Sigmoid colon (tissue), 7 donors: ENCODE measurements around the gene PPP3R2. TPM values are rescaled to one million over a fixed set of nuclear protein-coding genes. Genes with fewer than 3 reads are reported as not detected.
"Not testable (repeated sequence)": the region's sequence is repeated elsewhere in the genome, so short reads cannot be mapped to it uniquely, and the experiment has no call there.

Experiments used
- DNase-seq: peaks from one replicate; pipeline ENCODE4 v3.0.0-alpha.2; 2019
- H3K27ac ChIP-seq, 4 donors: fragments of 200-600 bp; sonication (generic); one replicate each; pipeline ENCODE4 v1.5.1; 2016 to 2019; ENCODE audit warnings: mild to moderate bottlenecking in 1 of 4
- H3K27me3 ChIP-seq, 3 donors: fragments of 200-600 bp; sonication (generic); one replicate each; pipeline ENCODE4 v1.5.1; 2019; ENCODE audit warnings: mild to moderate bottlenecking in 1 of 3
- H3K36me3 ChIP-seq, 4 donors: fragments of 200-600 bp; sonication (generic); one replicate each; pipeline ENCODE4 v1.5.1; 2016 to 2019
- H3K4me1 ChIP-seq, 4 donors: fragments of 200-600 bp; sonication (generic); one replicate each; pipeline ENCODE4 v1.5.1; 2017 to 2019
- H3K4me3 ChIP-seq, 4 donors: fragments of 200-600 bp; sonication (generic); one replicate each; pipeline ENCODE4 v1.5.1; 2017 to 2019; ENCODE audit warnings: mild to moderate bottlenecking in 2 of 4, moderate library complexity in 1 of 4
- H3K9me3 ChIP-seq, 4 donors: fragments of 200-600 bp in 3 of 4; sonication (generic) in 3 of 4; one replicate each; pipeline versions ENCODE4 v1.5.1 to v1.6.1; 2013 to 2019
- CTCF ChIP-seq, 4 experiments: fragments of 450-650 bp in 3 of 4; fragments of 200-600 bp in 1 of 4; IDR thresholded peaks; one replicate each; pipeline ENCODE4 v1.5.1; 2016 to 2019; ENCODE audit warnings: antibody characterized with exemption in 4 of 4, mild to moderate bottlenecking in 3 of 4, moderate library complexity in 2 of 4
- EP300 ChIP-seq, 4 donors: sonication (generic); formaldehyde crosslinking; IDR thresholded peaks; one replicate each; pipeline ENCODE4 v1.6.1; 2017; ENCODE audit warnings: antibody characterized with exemption in 4 of 4
- POLR2A ChIP-seq, 2 donors: fragments of 450-650 bp; IDR thresholded peaks; one replicate each; pipeline ENCODE4 v1.6.1; 2016; ENCODE audit warnings: antibody characterized with exemption in 2 of 2, mild to moderate bottlenecking in 2 of 2, moderate library complexity in 2 of 2
- POLR2AphosphoS5 ChIP-seq, 4 donors: sonication (generic); formaldehyde crosslinking; IDR thresholded peaks; one replicate each; pipeline ENCODE4 v1.6.1; 2017; ENCODE audit warnings: antibody characterized with exemption in 4 of 4
- WGBS, 2 donors: extraction: QIAGEN DNeasy Blood & Tissue Kit; methylation state at CpG; one replicate each; pipeline ENCODE4 v1.1.7; 2013; 5-methylcytosine and 5-hydroxymethylcytosine counted together
- intact Hi-C: fragments of 100-400 bp; cut with DNase I; formaldehyde crosslinking; loops from one replicate; pipeline ENCODE4 v1.15.1; 2023
- polyA plus RNA-seq, 3 donors: library from polyadenylated mRNA; stranded (reverse); fragments of 200-250 nt; gene quantifications; one replicate each; pipeline ENCODE4 v1.2.3, GENCODE V29; 2013
- total RNA-seq, 4 donors: library from RNA; depleted of rRNA; stranded (reverse); fragments of >200 nt; gene quantifications; one replicate each; pipeline ENCODE4 v1.1.0, GENCODE V29; 2016
- donor health status: healthy with polysubstance abuse.
- donor health status: Bipolar disorder and iron deficiency.
- donor health status: healthy.

The PPP3R2 gene
- total and polyA plus RNA-seq, 7 donors = 0.01 TPM; not detected in 6

GRCh38 chr9:101564252-101564651 is 30.5 kb downstream of the PPP3R2 start:
- DNase-seq = no peak
- peaks cover 12 to 91% (median 31%) of the 10 kb centered on the region in 4 donors for H3K36me3 ChIP-seq
- no peaks in the 10 kb centered on the region for H3K27me3 ChIP-seq
- H3K27ac ChIP-seq = no peak overlapping the region
- no peaks in the 10 kb centered on the region for H3K4me1 ChIP-seq
- no peaks in the 10 kb centered on the region for H3K9me3 ChIP-seq
- no peak overlapping the region for H3K4me3 ChIP-seq
- intact Hi-C loops = no loop called here
- no peak for TF ChIP-seq CTCF (IDR thresholded peaks at IDR 0.05)

GRCh38 chr9:101562966-101563365 is 31.8 kb downstream of the PPP3R2 start:
- no peak overlapping the region for H3K27ac ChIP-seq
- intact Hi-C loops = no loop called here
- TF ChIP-seq POLR2A (IDR thresholded peaks at IDR 0.05) = no peak
- no peak for TF ChIP-seq CTCF (IDR thresholded peaks at IDR 0.05)
- TF ChIP-seq EP300 (IDR thresholded peaks at IDR 0.05) = no peak
- TF ChIP-seq POLR2AphosphoS5 (IDR thresholded peaks at IDR 0.05) = no peak
- no peak overlapping the region for H3K4me3 ChIP-seq
- H3K9me3 ChIP-seq = no peaks in the 10 kb centered on the region
- no peaks in the 10 kb centered on the region for H3K4me1 ChIP-seq
- H3K36me3 ChIP-seq = peaks cover 16 to 95% (median 39%) of the 10 kb centered on the region in 4 donors
- no peak for DNase-seq
- no peaks in the 10 kb centered on the region for H3K27me3 ChIP-seq
- 94 to 96% methylated on average over 1 of the region's 1 CpG for WGBS, 2 donors

- Histone ChIP-seq H3K4me3 (no peak overlapping the region), H3K27me3 (no peaks in the 10 kb centered on the region), H3K36me3 (peaks cover 20 to 97% (median 43%) of the 10 kb centered on the region in 4 donors), H3K9me3 (no peaks in the 10 kb centered on the region), H3K27ac (no peak overlapping the region), H3K4me1 (no peaks in the 10 kb centered on the region)
- TF ChIP-seq CTCF (IDR thresholded peaks at IDR 0.05) = no peak
- intact Hi-C loops = no loop called here
- no peak for DNase-seq
- WGBS, 2 donors = 94 to 98% methylated on average over 1 of the region's 1 CpG
Measured at GRCh38 chr9:101561740-101562139, 33.0 kb downstream of the PPP3R2 start.

- H3K27ac ChIP-seq, DNase-seq, H3K27me3 ChIP-seq, H3K9me3 ChIP-seq, H3K4me3 ChIP-seq, intact Hi-C loops, H3K4me1 ChIP-seq: not testable (repeated sequence)
- TF ChIP-seq CTCF (IDR thresholded peaks at IDR 0.05) = peak in 1 of 4 experiments; percentile 35
- 86 to 96% methylated on average over 17 of the region's 18 CpGs for WGBS, 2 donors
- peaks cover 34 to 99% (median 60%) of the 10 kb centered on the region in 4 donors for H3K36me3 ChIP-seq
Measured at GRCh38 chr9:101549472-101550098, 45.2 kb downstream of the PPP3R2 start.

GRCh38 chr9:101543098-101543735 is 51.6 kb downstream of the PPP3R2 start:
- no peaks in the 10 kb centered on the region for H3K27me3 ChIP-seq
- 98% methylated on average over 14 of the region's 14 CpGs for WGBS, 2 donors
- H3K9me3 ChIP-seq = no peaks in the 10 kb centered on the region
- peaks cover 0 to 4% (median 2%) of the 10 kb centered on the region in 4 donors for H3K4me1 ChIP-seq
- intact Hi-C loops = no loop called here
- TF ChIP-seq POLR2AphosphoS5 (IDR thresholded peaks at IDR 0.05) (no peak), EP300 (IDR thresholded peaks at IDR 0.05) (no peak), CTCF (IDR thresholded peaks at IDR 0.05) (no peak), POLR2A (IDR thresholded peaks at IDR 0.05) (no peak)
- no peak overlapping the region for H3K4me3 ChIP-seq
- H3K27ac ChIP-seq = no peak overlapping the region
- H3K36me3 ChIP-seq = peaks cover 14 to 87% (median 35%) of the 10 kb centered on the region in 4 donors
- DNase-seq = no peak
